T-helper 9 cell (primary cell): ENCODE data around the gene SLC35G4.
"Not testable (repeated sequence)": the region's sequence is repeated elsewhere in the genome, so short reads cannot be mapped to it uniquely, and the experiment has no call there.

Experiments used
- DNase-seq: peaks from one replicate; pipeline ENCODE4 v3.0.0-alpha.2; 2020
- total RNA-seq, 2 donors: gene quantifications; one replicate each; lab custom pipeline; 2026; lab: John Stamatoyannopoulos, UW

Gene SLC35G4
- total RNA-seq, result 0 reads per million in 2 donors

GRCh38 chr18:11609488-11609887 is at the start of gene SLC35G4:
TSS of gene SLC35G4 (plus strand) at chr18:11609596. CDS start at chr18:11609596, 0 bp downstream.
- DNase-seq, result not testable (repeated sequence)

- no peak for DNase-seq
These were observed 48.1 kb upstream of the SLC35G4 start for GRCh38 chr18:11561293-11561692.

DNA sequence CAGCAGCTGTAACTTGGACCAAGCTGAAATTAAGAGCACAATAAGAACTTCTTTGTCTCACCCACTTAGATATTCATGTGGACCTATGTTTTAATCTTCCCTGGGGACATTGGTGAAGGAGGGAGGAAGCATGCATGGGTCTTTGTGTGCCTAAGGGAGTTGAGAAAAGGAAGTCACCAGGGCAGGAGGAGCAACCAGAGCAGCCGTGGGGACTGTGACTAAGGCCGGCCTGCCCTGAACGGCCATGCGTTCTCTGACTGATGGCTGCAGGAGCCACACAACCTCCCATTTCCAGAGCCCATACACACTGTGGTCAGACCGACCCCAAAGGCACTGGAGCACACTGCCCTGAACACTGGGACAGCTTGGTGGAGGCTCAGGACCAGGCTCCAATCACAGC is 43.7 kb upstream of the SLC35G4 start:
- DNase-seq, result no peak

DNA sequence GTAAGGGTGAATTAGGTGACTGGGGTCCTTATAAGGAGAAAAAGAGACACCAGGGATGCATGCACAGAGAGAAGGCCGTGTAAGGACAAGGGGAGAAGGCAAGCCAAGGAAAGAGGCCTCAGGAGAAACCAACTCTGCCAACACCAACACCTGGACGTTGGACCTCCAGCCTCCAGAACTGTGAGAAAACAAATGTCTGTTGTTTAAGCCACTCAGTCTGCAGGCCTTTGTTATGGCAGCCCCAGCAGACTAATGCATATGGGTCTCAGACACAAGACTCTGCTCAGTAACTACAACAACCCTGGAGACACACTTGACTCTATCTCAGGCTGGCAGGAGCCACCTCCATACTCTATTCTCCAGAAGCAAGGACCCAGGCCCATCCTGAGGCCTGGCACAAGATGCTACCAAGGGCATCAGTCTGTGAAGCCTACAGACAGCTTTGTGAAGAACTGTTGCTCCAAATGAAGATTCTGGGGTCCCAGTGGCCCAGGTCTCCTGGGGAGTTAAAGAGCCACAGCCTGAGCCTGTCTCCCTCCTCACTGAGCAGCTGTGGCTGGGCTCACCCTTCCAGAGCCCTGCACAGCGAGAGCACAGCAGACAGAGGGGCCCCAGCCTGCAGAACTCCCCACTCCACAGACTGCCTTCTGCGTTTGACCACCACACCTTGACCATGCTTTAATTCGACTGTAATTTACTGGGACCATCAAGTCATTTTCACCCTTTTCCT is 43.0 kb upstream of the SLC35G4 start:
- no peak for DNase-seq

GRCh38 chr18:11567396-11567795 is 42.0 kb upstream of the SLC35G4 start:
- DNase-seq, result no peak

- DNase-seq, result no peak
These were observed 39.3 kb upstream of the SLC35G4 start for GRCh38 chr18:11570073-11570588.

GRCh38 chr18:11570769-11571412 is 38.5 kb upstream of the SLC35G4 start:
- DNase-seq, result no peak

- no peak for DNase-seq
These were observed 37.2 kb upstream of the SLC35G4 start for GRCh38 chr18:11572201-11572600.

DNA sequence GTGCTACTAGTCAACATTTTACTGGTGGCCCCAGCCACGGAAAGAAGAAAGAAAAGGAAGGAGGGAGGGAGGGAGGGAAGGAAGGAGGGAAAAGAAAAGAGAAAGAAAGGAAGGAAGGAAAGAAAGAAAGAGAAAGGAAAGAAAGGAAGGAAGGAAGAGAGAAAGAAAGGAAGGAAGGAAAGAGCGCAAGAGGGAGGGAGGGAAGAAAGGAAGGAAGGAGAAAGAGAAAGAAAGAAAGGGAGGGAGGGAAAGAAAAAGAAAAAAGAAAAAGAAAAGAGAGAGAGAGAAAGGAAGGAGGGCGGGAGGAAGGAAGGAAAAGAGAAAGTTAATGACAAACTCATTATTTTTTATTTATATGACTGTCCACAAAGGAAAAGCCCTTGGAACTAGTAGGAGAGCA is 34.9 kb upstream of the SLC35G4 start:
- no peak for DNase-seq

DNA sequence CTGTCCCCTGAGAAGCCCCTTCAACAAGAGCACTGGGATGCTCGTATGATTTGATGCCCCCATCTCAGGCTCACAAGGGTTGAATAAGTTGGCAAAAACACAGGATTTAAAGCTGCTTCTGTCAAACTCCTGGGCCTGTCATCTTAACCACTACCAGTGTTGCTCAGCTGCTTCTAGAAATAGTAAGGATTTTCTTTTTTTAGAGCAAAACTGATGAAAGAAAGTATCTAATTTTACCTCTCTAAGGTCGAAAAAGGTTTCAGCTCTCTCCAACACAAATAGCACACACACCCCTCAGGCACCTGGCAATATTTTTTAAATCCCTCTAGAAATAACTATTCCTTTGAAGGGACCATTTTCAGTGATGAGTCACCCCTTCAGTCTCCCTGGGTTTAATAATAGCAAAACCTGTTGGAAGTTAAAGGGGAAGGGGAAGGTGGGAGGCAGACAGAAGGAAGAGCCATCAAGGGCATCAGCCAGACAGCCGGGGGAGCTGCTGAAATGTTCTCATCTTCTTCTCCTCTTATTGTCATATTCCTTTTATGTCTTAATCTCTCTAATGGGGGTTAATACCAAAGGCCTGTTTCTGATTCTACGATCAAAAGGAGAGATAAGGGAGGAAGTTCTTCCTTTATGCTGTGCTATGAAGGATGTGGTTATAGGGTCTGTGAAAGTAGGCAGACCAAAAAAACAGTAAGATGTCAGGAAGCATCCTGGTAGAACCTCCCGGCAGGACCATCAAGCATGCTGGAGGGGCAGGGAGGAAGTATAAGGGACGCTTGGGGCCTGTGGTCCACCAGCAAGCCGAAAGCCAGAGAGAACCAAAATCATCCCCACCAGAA is 31.9 kb upstream of the SLC35G4 start:
- DNase-seq, result no peak

- DNase-seq, result no peak
These were observed 30.6 kb upstream of the SLC35G4 start for GRCh38 chr18:11578799-11579198.

DNA sequence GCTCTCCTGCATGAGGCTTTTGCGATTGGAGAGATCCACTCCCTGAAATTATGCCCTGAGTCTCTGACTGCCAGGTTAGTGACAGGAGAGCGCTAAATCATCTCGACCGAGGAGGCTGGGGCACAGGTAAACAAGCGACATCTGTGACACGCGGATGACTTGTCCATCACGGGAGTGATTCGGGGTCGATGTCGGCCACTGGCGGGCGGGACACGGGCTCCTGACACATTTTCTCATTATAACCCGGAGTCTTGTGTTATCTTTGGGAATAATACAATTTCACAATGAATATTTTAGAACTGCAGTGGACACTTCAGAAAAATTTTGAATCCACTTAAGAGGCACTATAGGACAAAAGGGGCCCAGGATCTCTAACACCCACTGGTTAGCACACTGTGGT is 29.5 kb upstream of the SLC35G4 start:
- DNase-seq, result no peak

DNA sequence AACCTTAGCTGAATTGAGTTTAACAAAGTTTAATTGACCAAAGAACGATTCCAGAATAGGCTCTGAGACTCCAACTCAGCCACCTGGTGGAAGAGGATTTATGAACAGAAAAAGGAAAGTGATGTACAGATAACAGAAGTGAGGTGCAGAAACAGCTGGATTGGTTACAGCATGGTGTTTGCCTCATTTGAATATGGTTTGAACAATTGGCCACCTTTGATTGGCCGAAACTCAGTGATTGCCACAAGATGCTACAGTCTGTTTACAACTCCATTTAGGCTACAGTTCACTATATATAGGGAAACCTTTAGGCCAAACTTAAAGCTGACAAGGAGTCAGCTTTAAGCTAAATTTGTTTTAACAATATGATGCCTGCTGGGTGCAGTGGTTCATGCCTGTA is 28.1 kb upstream of the SLC35G4 start:
- no peak for DNase-seq

GRCh38 chr18:11585596-11585995 is 23.8 kb upstream of the SLC35G4 start:
- no peak for DNase-seq

- DNase-seq, result no peak
These were observed 22.5 kb upstream of the SLC35G4 start for GRCh38 chr18:11586896-11587295.

- no peak for DNase-seq
These were observed 22.0 kb upstream of the SLC35G4 start for GRCh38 chr18:11587432-11587831.

DNA sequence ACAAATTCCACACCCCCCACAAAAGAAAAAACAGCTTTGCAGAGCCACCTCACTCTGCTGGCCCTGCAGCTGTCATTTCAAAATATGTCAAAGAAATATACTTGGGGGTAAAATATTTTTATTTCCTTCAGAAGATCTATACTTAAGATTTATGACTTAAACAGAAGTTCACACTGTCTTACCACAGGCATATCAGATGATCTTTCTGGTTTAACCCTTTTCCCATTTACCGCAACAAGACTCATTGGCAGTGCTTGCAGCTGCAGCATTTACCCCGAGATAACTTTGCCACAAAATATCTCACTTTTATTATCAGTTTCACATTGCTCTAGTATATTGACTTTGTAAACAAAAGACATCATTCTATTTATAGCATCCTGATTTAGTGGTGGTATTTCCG is 21.6 kb upstream of the SLC35G4 start:
- DNase-seq, result no peak

DNA sequence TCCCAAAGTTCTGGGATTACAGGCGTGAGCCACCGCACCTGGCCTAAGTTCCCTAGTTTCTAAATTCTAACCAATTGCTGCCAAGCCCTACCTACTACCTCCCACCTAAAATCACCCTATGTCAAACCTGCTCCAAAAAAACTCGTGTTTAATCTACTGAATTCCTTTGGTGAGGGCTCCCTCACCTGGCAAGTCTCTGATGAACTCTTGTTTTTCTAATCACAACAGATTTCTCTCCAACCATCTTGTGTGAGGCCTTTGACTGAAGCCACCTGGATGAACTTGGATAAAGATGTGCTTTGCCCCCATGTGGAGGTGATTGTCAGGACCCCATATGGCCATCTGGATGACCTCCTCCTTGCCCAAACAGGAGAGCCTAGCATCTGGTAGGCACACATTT is 17.4 kb upstream of the SLC35G4 start:
- DNase-seq, result no peak

GRCh38 chr18:11600321-11600720 is 9.1 kb upstream of the SLC35G4 start:
- no peak for DNase-seq

- DNase-seq, result no peak
These were observed 1.5 kb upstream of the SLC35G4 start for GRCh38 chr18:11607906-11608305.

GRCh38 chr18:11608618-11609017 is 778 bp upstream of the SLC35G4 start:
- DNase-seq, result not testable (repeated sequence)

DNA sequence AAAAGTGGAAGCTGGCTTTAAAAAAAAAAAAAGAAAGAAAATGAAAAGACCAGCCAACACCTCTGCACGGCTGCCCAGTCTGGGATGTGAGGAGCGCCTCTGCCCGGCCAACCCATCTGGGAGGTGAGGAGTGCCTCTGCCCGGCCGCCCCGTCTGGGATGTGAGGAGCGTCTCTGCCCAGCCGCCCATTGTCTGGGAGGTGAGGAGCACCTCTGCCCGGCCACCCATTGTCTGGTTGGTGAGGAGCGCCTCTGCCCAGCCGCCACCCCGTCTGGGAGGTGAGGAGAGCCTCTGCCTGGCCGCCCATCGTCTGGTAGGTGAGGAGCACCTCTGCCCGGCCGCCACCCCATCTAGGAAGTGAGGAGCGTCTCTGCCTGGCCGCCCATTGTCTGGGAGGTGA is 3.7 kb downstream of the SLC35G4 start:
- not testable (repeated sequence) for DNase-seq

DNA sequence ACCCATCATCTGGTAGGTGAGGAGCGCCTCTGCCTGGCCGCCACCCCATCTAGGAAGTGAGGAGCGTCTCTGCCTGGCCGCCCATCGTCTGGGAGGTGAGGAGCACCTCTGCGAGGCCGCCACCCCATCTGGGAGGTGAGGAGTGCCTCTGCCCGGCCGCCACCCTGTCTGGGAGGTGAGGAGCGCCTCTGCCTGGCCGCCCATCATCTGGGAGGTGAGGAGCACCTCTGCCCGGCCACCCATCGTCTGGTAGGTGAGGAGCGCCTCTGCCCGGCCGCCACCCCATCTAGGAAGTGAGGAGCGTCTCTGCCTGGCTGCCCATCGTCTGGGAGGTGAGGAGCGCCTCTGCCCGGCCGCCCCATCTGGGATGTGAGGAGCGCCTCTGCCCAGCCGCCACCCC is 4.2 kb downstream of the SLC35G4 start:
- DNase-seq, result not testable (repeated sequence)
